GM12873 (cell line): ENCODE results near the gene CYP27A1.

Source experiments
- CTCF ChIP-seq: IDR thresholded peaks from 2 replicates; pipeline ENCODE4 v1.5.1; 2012; ENCODE audit warnings: low read depth, mild to moderate bottlenecking, moderate library complexity, low read length, control low read depth; ENCODE audit not compliant: insufficient read depth; ENCODE audit errors: missing control alignments

CYP27A1 gene

GRCh38 chr2:218744615-218745014 is 37.3 kb upstream of the CYP27A1 start:
- no peak for TF ChIP-seq CTCF

GRCh38 chr2:218745160-218745558 is 36.8 kb upstream of the CYP27A1 start:
- no peak for TF ChIP-seq CTCF

GRCh38 chr2:218745559-218746469 is 36.1 kb upstream of the CYP27A1 start:
- no peak for TF ChIP-seq CTCF

- TF ChIP-seq CTCF = no peak
These were observed 35.5 kb upstream of the CYP27A1 start for GRCh38 chr2:218746470-218746795.

- no peak for TF ChIP-seq CTCF
These were observed 35.0 kb upstream of the CYP27A1 start for GRCh38 chr2:218746960-218747359.

- no peak for TF ChIP-seq CTCF
These were observed 33.1 kb upstream of the CYP27A1 start for GRCh38 chr2:218748741-218749441.

- TF ChIP-seq CTCF = no peak
These were observed 27.7 kb upstream of the CYP27A1 start for GRCh38 chr2:218754201-218754600.
